PC-3 (cell line): Measurements from ENCODE around the gene ZNF333. TPM values are rescaled to one million over a fixed set of nuclear protein-coding genes. Genes with fewer than 3 reads are reported as not detected.

Source experiments
- ATAC-seq: fragments of 200-7000 bp; cut with Tn5 transposase; 2 replicates; pipeline ENCODE4 v1.9.1; 2020; ENCODE audit warnings: mild to moderate bottlenecking, moderate library complexity
- BruUV-seq: library from RNA; stranded (reverse); fragments of 400-500 nt; replicated peaks from 2 replicates; lab custom pipeline; 2021; lab: Mats Ljungman, UMichigan
- CTCF ChIA-PET: fragments of 300-600 bp; sonication (Branson Sonifier 250); formaldehyde crosslinking; loops from one replicate; lab custom pipeline; 2022; ENCODE audit warnings: antibody characterized with exemption; lab: Charles Lee
- POLR2A ChIA-PET: fragments of 300-600 bp; sonication (Branson Sonifier 250); formaldehyde crosslinking; loops from one replicate; lab custom pipeline; 2022; ENCODE audit warnings: antibody characterized with exemption; ENCODE audit not compliant: unreplicated experiment; lab: Charles Lee
- DNase-seq: peaks from one replicate; pipeline ENCODE4 v3.0.0-alpha.2; 2015
- H2AFZ ChIP-seq: fragments of 300-600 bp; sonication (generic); 2 replicates; pipeline ENCODE4 v1.6.0; 2016; ENCODE audit warnings: antibody characterized with exemption, low read length
- H3F3A ChIP-seq: fragments of 300-600 bp; sonication (generic); one replicate; pipeline ENCODE4 v1.6.0; 2017; ENCODE audit warnings: antibody characterized with exemption, low read length, control low read depth, mild to moderate bottlenecking; ENCODE audit not compliant: unreplicated experiment
- H3K27ac ChIP-seq: fragments of 300-600 bp; sonication (generic); 2 replicates; pipeline ENCODE4 v1.5.1; 2016; ENCODE audit warnings: mild to moderate bottlenecking, low read length
- H3K27me3 ChIP-seq: fragments of 300-600 bp; sonication (generic); 2 replicates; pipeline ENCODE4 v1.6.1; 2016; ENCODE audit warnings: low read length, mixed read lengths
- H3K36me3 ChIP-seq: fragments of 300-600 bp; sonication (generic); 2 replicates; pipeline ENCODE4 v1.6.1; 2016; ENCODE audit warnings: low read depth, mixed run types, low read length, mixed read lengths
- H3K4me1 ChIP-seq: fragments of 300-600 bp; sonication (generic); 2 replicates; pipeline ENCODE4 v1.5.1; 2016; ENCODE audit warnings: low read length; ENCODE audit not compliant: insufficient read depth
- H3K4me2 ChIP-seq: fragments of 300-600 bp; sonication (generic); 2 replicates; pipeline ENCODE4 v1.6.0; 2016; ENCODE audit warnings: low read length
- H3K4me3 ChIP-seq: fragments of 300-600 bp; sonication (generic); 2 replicates; pipeline ENCODE4 v1.5.1; 2016; ENCODE audit warnings: mild to moderate bottlenecking, low read length, mixed read lengths
- H3K79me2 ChIP-seq: fragments of 300-600 bp; sonication (generic); 2 replicates; pipeline ENCODE4 v1.6.1; 2017; ENCODE audit warnings: low read length, mixed read lengths
- H3K9ac ChIP-seq: fragments of 300-600 bp; sonication (generic); 2 replicates; pipeline ENCODE4 v1.6.0; 2016; ENCODE audit warnings: mild to moderate bottlenecking, low read length
- H3K9me2 ChIP-seq: fragments of 300-600 bp; sonication (generic); replicated peaks from 2 replicates; pipeline ENCODE4 v1.6.1; 2016; ENCODE audit warnings: mixed run types, low read length, mixed read lengths
- H3K9me3 ChIP-seq: fragments of 300-600 bp; sonication (generic); 2 replicates; pipeline ENCODE4 v1.6.1; 2016; ENCODE audit warnings: low read length, mixed read lengths
- H4K20me1 ChIP-seq: fragments of 300-600 bp; sonication (generic); 2 replicates; pipeline ENCODE4 v1.6.1; 2016; ENCODE audit warnings: low read length, mixed read lengths
- EZH2 ChIP-seq: fragments of 300-600 bp; sonication (generic); IDR thresholded peaks from one replicate; pipeline ENCODE4 v1.6.1; 2017; ENCODE audit warnings: antibody characterized with exemption, mild to moderate bottlenecking, low read length; ENCODE audit not compliant: unreplicated experiment
- EZH2phosphoT487 ChIP-seq: fragments of 300-600 bp; sonication (generic); IDR thresholded peaks from 2 replicates; pipeline ENCODE4 v1.6.1; 2018; ENCODE audit warnings: mild to moderate bottlenecking, antibody characterized with exemption, low read length, borderline replicate concordance
- intact Hi-C: fragments of 100-400 bp; cut with micrococcal nuclease; formaldehyde crosslinking; loops from 2 replicates; pipeline ENCODE4 v1.9.0; 2023
- total RNA-seq: library from RNA; depleted of rRNA; stranded (reverse); fragments of >200 nt; gene quantifications from 2 replicates; pipeline ENCODE4 v1.2.3, GENCODE V29; 2014
- TF ChIP-seq, protein P1 (sequence below): fragments of 300-600 bp; sonication (generic); conservative IDR thresholded peaks from 2 replicates; pipeline ENCODE4 v1.5.1; 2017; ENCODE audit warnings: antibody characterized with exemption, low read depth, mild to moderate bottlenecking, low read length

ZNF333 gene
- total RNA-seq, 1 experiment from 2014 or later = 6.2 TPM

DNA sequence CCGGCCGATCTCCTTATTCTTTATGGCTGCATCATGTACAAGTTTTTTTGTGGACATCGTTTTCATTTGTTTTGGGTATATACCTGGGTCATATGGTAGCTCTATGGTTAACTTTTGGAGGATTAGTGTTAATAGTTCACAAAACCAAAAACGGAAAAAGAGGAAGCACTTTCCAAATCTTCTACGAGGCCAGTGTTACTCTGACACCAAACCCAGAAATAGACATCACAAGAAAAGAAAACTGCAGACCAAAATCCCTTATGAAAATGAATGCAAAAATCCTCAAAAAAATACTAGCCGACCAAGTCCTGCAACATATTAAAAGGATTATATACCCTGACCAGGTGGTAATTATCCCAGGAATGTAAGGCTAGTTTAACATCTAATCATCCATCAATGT is 58.8 kb downstream of the ZNF333 start:
- Histone ChIP-seq H3K4me1 (no peaks in the 10 kb centered on the region), H3K9me3 (no peaks in the 10 kb centered on the region), H3K36me3 (peaks cover 5% of the 10 kb centered on the region), H2AFZ (no peak overlapping the region), H3K27me3 (no peaks in the 10 kb centered on the region), H3K9ac (no peak overlapping the region), H3K79me2 (no peaks in the 10 kb centered on the region), H3K9me2 (no peaks in the 10 kb centered on the region), H3F3A (no peaks in the 10 kb centered on the region), H3K4me2 (no peak overlapping the region), H3K27ac (no peak overlapping the region), H3K4me3 (no peak overlapping the region), H4K20me1 (no peaks in the 10 kb centered on the region)
- POLR2A ChIA-PET = no interaction called here
- CTCF ChIA-PET = no interaction called here
- ATAC-seq (no peak), DNase-seq (no peak)
- no peak for TF ChIP-seq EZH2phosphoT487
- TF ChIP-seq, protein P1, sequence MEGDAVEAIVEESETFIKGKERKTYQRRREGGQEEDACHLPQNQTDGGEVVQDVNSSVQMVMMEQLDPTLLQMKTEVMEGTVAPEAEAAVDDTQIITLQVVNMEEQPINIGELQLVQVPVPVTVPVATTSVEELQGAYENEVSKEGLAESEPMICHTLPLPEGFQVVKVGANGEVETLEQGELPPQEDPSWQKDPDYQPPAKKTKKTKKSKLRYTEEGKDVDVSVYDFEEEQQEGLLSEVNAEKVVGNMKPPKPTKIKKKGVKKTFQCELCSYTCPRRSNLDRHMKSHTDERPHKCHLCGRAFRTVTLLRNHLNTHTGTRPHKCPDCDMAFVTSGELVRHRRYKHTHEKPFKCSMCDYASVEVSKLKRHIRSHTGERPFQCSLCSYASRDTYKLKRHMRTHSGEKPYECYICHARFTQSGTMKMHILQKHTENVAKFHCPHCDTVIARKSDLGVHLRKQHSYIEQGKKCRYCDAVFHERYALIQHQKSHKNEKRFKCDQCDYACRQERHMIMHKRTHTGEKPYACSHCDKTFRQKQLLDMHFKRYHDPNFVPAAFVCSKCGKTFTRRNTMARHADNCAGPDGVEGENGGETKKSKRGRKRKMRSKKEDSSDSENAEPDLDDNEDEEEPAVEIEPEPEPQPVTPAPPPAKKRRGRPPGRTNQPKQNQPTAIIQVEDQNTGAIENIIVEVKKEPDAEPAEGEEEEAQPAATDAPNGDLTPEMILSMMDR = no peak
- no peak for TF ChIP-seq EZH2
- intact Hi-C loops = no loop called here
- BruUV-seq = no TSS peak

DNA sequence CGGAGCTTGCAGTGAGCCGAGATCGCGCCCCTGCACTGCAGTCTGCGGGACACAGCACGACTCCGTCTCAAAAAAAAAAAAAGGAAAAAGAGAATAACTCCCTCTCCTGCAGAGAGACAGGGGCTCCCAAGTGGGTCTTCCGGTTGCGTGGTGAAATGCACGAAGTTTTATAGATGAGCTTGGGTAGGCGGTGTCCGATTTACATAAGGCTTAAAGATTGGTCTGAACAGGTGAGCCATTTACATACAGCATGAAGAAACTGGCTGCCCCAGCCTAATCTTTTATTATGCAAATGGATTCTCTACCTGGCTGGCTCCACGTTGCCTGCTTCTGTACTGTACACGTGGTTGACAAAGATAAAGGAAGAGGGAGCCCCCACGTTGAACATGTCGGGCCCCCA is 69.0 kb downstream of the ZNF333 start:
- POLR2A ChIA-PET = no interaction called here
- H3K36me3 ChIP-seq = 0 out of 2 replicates have a peak, but pooled peaks cover 3% of the 10 kb centered on the region
- no peak overlapping the region for H3K27ac ChIP-seq
- no peak overlapping the region for H3K9ac ChIP-seq
- no peaks in the 10 kb centered on the region for H3K4me1 ChIP-seq
- no peak for TF ChIP-seq EZH2
- TF ChIP-seq, protein P1 = no peak
- TF ChIP-seq EZH2phosphoT487 = no peak
- no TSS peak for BruUV-seq
- DNase-seq = peak; percentile 20
- H3K9me3 ChIP-seq = no peaks in the 10 kb centered on the region
- ATAC-seq = no peak
- H3K9me2 ChIP-seq = no peaks in the 10 kb centered on the region
- H3K27me3 ChIP-seq = no peaks in the 10 kb centered on the region
- intact Hi-C loops = no loop called here
- no peaks in the 10 kb centered on the region for H4K20me1 ChIP-seq
- H3F3A ChIP-seq = no peaks in the 10 kb centered on the region
- H3K79me2 ChIP-seq = no peaks in the 10 kb centered on the region
- H3K4me3 ChIP-seq = peak overlapping the region; percentile 33; the same call in 1 of the 2 replicates
- H2AFZ ChIP-seq = peak overlapping the region; percentile 55
- CTCF ChIA-PET = no interaction called here
- peak overlapping the region; percentile 71 for H3K4me2 ChIP-seq

DNA sequence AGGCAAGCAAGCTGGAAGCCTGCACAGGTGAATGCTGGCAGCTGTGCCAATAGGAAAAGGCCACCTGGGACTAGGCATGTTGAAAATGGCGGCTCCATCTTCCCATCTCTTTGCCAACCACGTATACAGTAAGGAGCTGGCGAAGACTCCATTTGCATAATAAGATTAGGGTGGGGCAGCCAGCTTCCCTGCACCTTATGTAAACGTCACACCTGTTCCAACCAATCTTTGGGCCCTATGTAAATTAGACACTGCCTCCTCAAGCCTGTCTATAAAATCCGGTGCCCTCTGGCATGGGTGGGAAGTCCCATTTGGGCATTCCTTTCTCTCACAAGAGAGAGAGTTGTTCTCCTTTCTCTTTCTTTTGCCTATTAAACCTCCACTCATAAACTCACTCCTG is 71.8 kb downstream of the ZNF333 start:
- no peak for ATAC-seq
- Histone ChIP-seq H3F3A (no peaks in the 10 kb centered on the region), H3K4me2 (no peak overlapping the region), H3K9me3 (no peaks in the 10 kb centered on the region), H3K9me2 (no peaks in the 10 kb centered on the region), H4K20me1 (no peaks in the 10 kb centered on the region), H3K4me3 (no peak overlapping the region), H3K79me2 (no peaks in the 10 kb centered on the region), H3K9ac (no peak overlapping the region), H3K36me3 (0 out of 2 replicates have a peak, but pooled peaks cover 3% of the 10 kb centered on the region), H3K4me1 (no peaks in the 10 kb centered on the region), H2AFZ (no peak overlapping the region), H3K27me3 (no peaks in the 10 kb centered on the region), H3K27ac (no peak overlapping the region)
- TF ChIP-seq EZH2phosphoT487 (no peak), EZH2 (no peak)
- TF ChIP-seq, protein P1 = no peak
- no peak for DNase-seq
- CTCF ChIA-PET = no interaction called here
- POLR2A ChIA-PET = interaction anchor here (0.6 kb wide), 1 partner anchor 92 kb away, joined by 25 read pairs; no protein-coding TSS in a partner anchor
- BruUV-seq = no TSS peak
- intact Hi-C loops = no loop called here
